Middle frontal gyrus (tissue), 1 donor: Measurements from ENCODE around the gene CTSL.
A peak's percentile ranks its signal among the peaks of the same experiment; 100 is the strongest.

Experiments
- DNase-seq: peaks from one replicate; pipeline ENCODE4 v3.0.0-alpha.2; 2015; ENCODE audit warnings: low spot score; ENCODE audit errors: extremely low spot score

CTSL gene

GRCh38 chr9:87725900-87726709 is at the start of gene CTSL:
Gene CTSL (plus strand): TSS chr9:87726119. CDS start chr9:87727604, 1,485 bp downstream.
- peak; percentile 95 for DNase-seq

- DNase-seq, result no peak
These were observed 48.7 kb upstream of the CTSL start for GRCh38 chr9:87676976-87677775.

- no peak for DNase-seq
These were observed 47.9 kb upstream of the CTSL start for GRCh38 chr9:87677776-87678587.

DNA sequence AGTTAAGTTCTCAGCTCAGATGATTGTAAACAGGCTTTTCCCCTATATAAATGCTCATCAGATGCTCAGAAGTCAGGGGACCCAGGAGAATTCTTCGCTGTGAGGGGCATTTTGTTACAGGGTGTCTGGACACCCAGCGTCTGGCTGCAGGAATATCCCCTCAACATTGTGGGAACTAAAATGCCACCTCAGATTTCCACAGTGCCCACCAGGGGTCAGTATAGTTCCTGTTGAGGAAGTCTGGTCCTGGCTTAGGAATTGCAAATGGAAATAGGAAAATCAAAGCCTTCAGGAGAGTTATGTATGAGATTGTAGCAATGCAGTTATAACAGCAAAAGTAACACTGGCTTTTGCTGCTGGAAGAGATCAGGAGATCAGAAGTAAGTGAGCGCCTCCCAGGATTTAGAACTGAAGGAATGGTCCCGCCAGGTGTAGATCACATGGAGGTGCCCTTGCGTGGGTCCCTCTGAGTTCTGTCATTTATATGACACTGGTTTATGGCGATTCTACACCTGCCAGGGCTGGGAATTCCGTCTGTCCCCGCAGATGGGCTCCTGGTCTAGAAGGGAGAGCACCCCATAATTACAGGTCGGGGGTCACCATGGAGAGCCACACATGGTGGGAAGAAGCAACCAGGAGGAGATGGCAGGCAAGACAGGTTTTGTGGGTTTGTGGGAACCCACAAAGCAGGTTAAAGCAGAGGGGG is 47.1 kb upstream of the CTSL start:
- DNase-seq, result peak; percentile 27

DNA sequence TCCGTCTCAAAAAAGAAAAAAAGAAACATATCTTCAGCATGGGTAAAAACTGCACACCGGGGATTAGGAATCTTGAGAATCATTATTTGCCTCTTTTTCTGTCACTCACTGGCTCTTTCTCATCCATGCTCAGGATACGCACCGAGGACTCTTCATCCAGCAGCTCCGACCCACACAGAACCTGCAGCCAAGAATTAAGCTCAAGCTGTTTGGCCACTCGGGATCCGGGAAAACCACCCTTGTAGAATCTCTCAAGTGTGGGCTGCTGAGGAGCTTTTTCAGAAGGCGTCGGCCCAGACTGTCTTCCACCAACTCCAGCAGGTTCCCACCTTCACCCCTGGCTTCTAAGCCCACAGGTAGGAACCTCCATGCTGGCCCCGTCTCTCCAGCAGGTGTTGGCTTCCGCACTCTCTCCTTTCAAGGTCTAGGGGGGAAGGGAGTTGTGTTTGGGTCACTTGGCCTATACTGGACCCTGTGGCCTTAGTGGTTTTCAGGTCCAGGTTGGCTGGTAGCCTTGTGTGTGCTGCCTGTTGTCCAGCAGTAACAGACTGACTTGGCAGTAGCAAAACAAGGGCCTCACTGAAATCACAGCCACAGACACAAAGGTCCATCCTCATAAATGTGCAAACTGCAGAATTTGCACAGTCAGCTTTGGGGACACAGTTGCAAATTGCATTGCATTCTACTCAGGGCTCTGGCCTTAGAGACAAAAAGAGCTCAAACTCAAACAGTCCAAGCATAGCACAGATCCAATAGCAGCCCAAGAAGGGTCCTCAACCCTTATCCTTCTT is 44.5 kb upstream of the CTSL start:
- DNase-seq, result peak; percentile 35

DNA sequence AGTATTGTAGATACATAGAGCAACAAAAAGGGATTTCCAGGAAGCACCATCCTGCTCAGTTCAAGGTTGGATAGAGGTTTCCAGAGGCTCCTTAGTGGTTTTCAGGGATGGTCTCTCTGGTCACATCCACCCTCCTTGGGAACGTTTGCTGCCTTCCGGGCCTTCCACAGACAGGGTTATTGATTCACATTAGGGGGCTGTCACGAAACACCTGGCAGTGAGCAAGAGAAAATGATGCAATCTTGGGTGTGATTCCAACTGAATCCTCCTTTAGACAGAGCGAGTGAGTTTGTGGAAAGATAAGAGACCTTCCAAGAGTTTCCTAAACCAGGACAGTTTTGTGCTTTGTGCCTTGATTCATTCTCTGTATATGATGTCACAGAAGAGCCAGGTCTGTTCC is 43.8 kb upstream of the CTSL start:
- DNase-seq, result no peak

GRCh38 chr9:87682618-87683017 is 43.3 kb upstream of the CTSL start:
- no peak for DNase-seq

DNA sequence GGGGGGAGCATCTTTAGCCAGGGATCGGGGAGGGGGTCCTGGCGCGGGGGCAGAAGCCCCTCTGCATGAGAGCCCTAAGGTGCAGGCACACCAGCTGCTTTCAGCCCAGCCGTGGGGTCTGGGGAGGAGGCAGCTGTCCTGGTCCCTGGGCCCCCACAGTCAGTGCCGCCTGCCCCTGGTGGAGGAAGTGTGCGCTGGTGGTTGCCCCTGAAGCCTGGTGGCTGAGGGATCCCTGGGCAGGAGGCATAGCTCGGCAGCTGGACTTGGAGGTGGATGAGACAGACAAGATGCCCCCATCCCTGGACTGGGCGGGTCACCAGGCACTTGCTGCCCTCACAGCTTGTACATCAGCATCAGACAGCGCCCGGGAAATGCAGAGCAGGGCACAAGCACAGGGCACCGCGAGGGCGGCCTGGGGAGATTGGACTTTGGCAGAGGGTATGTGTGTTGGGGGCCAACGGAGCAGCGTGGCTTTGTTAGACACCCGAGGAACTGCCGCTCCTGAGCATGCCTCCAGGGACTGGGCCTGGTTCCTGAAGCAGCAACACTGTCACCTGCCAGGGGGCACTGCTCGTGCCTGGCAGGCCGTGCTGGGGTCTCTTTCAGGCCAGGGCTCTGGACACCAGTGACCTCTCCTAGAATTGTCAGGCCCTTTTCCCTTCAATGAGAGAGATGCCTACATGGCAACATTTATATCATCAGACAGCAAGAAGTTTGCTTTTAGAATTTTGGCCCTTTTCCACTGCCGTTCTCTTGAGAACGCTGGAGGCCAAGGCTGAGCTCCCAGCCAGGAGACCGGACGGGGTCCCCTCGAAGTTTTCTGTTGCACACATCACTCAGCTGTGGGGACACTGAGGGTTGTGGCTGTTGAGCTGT is 41.9 kb upstream of the CTSL start:
- DNase-seq, result no peak

DNA sequence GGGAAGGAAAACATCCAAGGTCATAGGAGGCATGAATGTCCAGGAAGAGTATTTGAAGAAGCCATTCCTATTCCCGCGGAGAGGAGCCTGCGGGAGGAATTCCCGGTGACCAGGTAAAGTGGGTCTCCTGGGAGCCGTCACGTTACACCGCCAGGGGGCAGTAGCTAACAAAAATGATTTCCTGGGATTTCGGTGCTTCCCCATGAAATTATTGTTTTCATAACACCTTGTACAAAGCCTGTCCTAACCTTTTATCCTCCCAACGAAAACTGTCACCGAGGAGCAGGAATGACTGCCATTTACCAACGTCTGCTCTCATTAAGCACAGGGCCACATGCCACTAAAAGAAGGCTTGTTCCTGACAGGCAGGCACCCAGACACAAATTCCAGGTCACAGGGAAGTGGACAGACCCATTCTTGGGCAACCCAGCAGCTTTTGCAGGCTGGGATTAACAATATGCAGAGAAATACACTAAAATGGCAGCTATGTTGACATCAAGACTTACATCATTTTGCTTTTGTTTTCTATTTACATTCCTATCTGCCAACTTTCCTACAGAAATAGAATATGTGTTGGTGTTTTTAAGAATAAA is 41.2 kb upstream of the CTSL start:
- DNase-seq, result no peak

DNA sequence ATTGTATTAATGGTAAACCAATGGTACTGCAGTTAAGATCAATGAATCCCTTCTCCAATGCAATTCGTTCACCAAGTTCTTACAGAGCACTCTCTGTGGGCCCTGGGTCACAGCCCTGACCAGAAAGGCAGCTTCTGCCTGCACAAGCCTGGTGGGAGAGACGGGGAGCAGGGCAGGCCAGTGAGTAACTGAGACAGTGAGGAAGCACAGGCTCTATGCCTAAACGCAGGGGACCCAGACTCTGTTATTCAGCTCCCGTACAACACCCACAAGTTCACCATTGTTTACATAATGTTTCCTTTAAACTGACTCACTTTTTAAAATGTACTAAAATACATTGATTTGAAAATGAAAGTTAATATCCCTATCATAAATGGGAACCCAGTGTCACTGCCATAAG is 40.5 kb upstream of the CTSL start:
- DNase-seq, result no peak

DNA sequence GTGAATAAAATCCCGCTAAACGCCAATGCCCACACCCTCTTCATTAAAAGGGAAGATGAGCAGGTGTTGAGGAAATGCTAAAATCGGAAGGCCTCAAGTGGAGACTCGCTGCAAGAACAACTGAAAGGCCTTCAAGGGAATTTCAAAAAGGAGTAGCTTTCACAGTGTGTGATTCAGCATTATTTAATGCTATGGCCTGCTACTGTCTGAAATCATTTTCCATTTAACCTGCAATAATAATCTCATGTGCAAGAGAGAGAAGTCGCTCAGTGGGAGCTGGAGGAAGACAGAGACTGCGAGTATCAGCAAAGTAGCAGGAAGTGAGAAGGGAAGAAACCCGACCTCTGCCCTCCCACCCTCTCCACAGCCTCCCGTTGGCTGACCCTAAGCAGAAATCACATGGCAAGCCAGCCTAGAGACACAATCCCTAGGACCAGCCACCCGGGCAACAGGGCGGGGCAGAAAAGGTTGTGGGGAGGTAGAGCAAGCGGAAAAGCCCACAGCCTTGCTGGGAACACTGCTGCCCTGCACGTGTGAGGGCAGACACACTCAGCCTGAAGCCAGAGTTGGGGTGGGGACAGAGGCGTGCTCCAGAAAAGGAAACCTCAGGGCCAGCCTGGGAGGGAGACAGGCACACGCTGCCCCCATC is 39.9 kb upstream of the CTSL start:
- DNase-seq, result no peak

- no peak for DNase-seq
These were observed 39.3 kb upstream of the CTSL start for GRCh38 chr9:87686520-87687090.

GRCh38 chr9:87687207-87687606 is 38.7 kb upstream of the CTSL start:
- DNase-seq, result no peak

- DNase-seq, result no peak
These were observed 31.6 kb upstream of the CTSL start for GRCh38 chr9:87694236-87694755.

DNA sequence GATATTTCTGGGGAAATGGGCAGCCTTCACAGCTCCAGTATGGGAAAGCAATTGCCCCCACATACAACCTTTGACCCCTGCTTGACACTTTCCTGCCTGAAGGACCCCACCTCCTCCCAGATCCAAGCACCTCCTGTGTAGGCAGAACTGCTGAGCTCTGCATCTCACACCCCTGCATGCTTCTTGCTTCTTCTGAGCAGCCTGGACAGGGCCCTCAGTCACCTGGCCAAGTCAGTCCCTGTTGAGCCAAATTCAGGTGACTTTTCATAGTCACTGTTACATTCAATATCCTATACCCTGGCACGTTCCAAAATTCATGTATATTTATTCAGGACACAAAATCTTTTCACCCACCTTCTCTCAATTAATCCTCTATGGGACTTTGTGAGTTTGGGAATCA is 30.4 kb upstream of the CTSL start:
- DNase-seq, result no peak

GRCh38 chr9:87696641-87697040 is 29.3 kb upstream of the CTSL start:
- no peak for DNase-seq

DNA sequence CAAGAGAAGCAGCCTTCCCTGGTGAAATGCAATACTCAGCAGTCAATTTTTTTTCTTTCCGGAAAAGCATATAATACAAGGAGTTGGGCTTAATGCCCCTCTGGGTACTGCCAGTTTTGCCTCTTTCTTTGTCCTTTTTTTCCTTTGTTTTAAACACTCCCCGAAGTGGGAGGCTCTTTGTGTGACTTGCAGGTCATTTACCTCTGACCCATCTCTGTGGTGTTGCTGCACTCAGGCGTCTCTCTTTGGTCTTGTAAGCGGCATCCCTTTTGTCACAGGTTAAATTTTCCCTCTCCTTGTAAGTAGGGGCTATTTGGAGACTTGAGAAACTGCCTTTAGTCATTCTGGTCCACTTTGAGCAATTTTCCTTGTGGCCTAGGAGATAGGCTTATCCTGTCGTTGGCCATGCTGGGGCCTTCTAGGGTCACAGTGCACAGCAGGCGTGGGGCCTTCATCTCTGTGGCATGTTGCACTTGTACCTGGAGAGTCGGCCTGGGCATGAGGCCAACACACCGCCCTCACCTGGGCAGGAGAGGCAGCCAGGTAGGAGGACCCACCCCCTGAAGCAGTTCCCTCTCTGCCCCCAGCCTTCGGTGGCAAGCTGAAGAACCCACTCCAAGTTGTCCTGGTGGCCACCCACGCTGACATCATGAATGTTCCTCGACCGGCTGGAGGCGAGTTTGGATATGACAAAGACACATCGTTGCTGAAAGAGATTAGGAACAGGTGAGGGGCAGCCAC is 27.7 kb upstream of the CTSL start:
- DNase-seq, result no peak
